Measurements from ENCODE around the gene NUP205.

GRCh38 chr7:135682191-135682590 is 124.5 kb downstream of the NUP205 start:
- no peak for TF ChIP-seq POLR2A (IDR thresholded peaks at IDR 0.05)
- TF ChIP-seq, protein P1, sequence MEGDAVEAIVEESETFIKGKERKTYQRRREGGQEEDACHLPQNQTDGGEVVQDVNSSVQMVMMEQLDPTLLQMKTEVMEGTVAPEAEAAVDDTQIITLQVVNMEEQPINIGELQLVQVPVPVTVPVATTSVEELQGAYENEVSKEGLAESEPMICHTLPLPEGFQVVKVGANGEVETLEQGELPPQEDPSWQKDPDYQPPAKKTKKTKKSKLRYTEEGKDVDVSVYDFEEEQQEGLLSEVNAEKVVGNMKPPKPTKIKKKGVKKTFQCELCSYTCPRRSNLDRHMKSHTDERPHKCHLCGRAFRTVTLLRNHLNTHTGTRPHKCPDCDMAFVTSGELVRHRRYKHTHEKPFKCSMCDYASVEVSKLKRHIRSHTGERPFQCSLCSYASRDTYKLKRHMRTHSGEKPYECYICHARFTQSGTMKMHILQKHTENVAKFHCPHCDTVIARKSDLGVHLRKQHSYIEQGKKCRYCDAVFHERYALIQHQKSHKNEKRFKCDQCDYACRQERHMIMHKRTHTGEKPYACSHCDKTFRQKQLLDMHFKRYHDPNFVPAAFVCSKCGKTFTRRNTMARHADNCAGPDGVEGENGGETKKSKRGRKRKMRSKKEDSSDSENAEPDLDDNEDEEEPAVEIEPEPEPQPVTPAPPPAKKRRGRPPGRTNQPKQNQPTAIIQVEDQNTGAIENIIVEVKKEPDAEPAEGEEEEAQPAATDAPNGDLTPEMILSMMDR (IDR thresholded peaks at IDR 0.05): no peak
- TF ChIP-seq EP300 (IDR thresholded peaks at IDR 0.05): no peak
- no peak for TF ChIP-seq POLR2AphosphoS5 (IDR thresholded peaks at IDR 0.05)

Data from suprapubic skin (tissue), 4 donors.